ENCODE measurements around the gene CTU1.

DNA sequence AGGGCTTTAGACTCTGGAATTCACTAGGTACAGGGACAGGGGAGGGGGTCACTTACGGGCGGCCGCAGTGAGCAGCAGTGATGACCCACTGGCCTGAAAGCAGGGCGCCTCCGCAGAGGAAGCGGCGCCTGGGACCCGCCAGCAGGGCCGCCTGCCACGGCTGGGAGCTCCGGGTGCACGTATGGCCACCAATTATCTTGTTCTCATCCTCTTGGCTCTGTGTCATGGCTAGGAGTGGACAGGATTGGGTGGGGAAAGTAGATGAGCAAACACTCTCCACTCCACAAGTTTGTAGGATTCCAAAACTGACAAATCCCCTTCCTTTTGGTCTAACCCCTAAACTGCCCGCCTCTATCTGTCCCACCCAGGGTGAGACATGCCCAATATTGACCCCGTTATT lies 26.7 kb downstream of the CTU1 start:
- no peak for TF ChIP-seq SUZ12 (IDR thresholded peaks at IDR 0.05; ENCODE audit: extremely low read depth, insufficient read depth, insufficient read length)
- TF ChIP-seq YY1 (IDR thresholded peaks at IDR 0.05; ENCODE audit: insufficient read depth, insufficient read length): no peak
